K562 (cell line): Measurements from ENCODE around the gene ZW10. TPM values are rescaled to one million over a fixed set of nuclear protein-coding genes. Genes with fewer than 3 reads are reported as not detected.

Experiments used
- ATAC-seq: fragments of 200-7000 bp; cut with Tn5 transposase; 3 replicates; pipeline ENCODE4 v1.9.1; 2020; ENCODE audit warnings: moderate library complexity
- BruUV-seq: library from RNA; stranded (reverse); fragments of 400-500 nt; replicated peaks from 2 replicates; lab custom pipeline; 2021; lab: Mats Ljungman, UMichigan
- CTCF ChIA-PET: fragments of 300-600 bp; formaldehyde crosslinking; extraction: SDS; loops from one replicate; lab custom pipeline; 2021; ENCODE audit warnings: low intra/inter-chr PET ratio; lab: Yijun Ruan, JAX
- POLR2A ChIA-PET: fragments of 300-600, 350-650 bp; sonication (Branson Sonifier 250); formaldehyde crosslinking; extraction: SDS; loops from one replicate; lab custom pipeline; 2021; ENCODE audit warnings: antibody characterized with exemption, inconsistent platforms; lab: Yijun Ruan, JAX
- DNase-seq, 4 experiments: peaks; one replicate each; pipeline versions ENCODE4 v3.0.0 to v3.0.0-alpha.2; 2011 to 2018; ENCODE audit warnings: low spot score in 3 of 4, mixed read lengths in 3 of 4; ENCODE audit errors: extremely low read depth in 1 of 4
- FAIRE-seq: peaks from 2 replicates; lab custom pipeline; 2011; peaks lifted over from hg19 to GRCh38; lab: Jason Lieb, UNC
- H2AFZ ChIP-seq: 2 replicates; pipeline ENCODE4 v1.6.0; 2011; ENCODE audit warnings: low read depth, low read length, control low read depth, inconsistent platforms
- H3K27ac ChIP-seq: fragments of 200-600 bp; 3 replicates; pipeline ENCODE4 v1.8.0; 2011; ENCODE audit warnings: low read depth, mild to moderate bottlenecking, control low read depth, inconsistent platforms, low read length, moderate library complexity, mixed read lengths; ENCODE audit errors: extremely low read depth
- H3K27me3 ChIP-seq, 2 experiments: fragments of 300-600 bp in 1 of 2; 2 replicates in 1 of 2; 3 replicates in 1 of 2; pipeline versions ENCODE4 v1.6.0 to v1.8.0; 2011; ENCODE audit warnings: inconsistent platforms in 2 of 2, low read length in 2 of 2, mild to moderate bottlenecking in 1 of 2, mixed read lengths in 1 of 2, moderate library complexity in 1 of 2; ENCODE audit not compliant: control insufficient read depth in 2 of 2, insufficient read depth in 2 of 2
- H3K36me3 ChIP-seq: fragments of 300-600 bp; 3 replicates; pipeline ENCODE4 v1.8.0; 2011; ENCODE audit warnings: mild to moderate bottlenecking, low read length, inconsistent platforms; ENCODE audit not compliant: control insufficient read depth, insufficient read depth
- H3K4me1 ChIP-seq, 2 experiments: fragments of 200-600 bp in 1 of 2; replicated peaks in 1 of 2; 2 replicates in 1 of 2; 3 replicates in 1 of 2; pipeline versions ENCODE4 v1.5.1 to v1.8.0; 2011; ENCODE audit warnings: inconsistent platforms in 2 of 2, low read length in 2 of 2, mild to moderate bottlenecking in 1 of 2, mixed read lengths in 1 of 2, moderate library complexity in 1 of 2; ENCODE audit not compliant: control insufficient read depth in 2 of 2, insufficient read depth in 2 of 2
- H3K4me2 ChIP-seq: 2 replicates; pipeline ENCODE4 v1.6.1; 2011; ENCODE audit warnings: low read length, control low read depth, inconsistent platforms, mixed read lengths; ENCODE audit not compliant: insufficient read depth
- H3K4me3 ChIP-seq: fragments of 200-600 bp; sonication (generic), shearing (Covaris generic); 2 replicates; pipeline ENCODE4 v1.5.1; 2016; ENCODE audit warnings: control low read depth, inconsistent platforms
- H3K79me2 ChIP-seq: fragments of 200-600 bp; 3 replicates; pipeline ENCODE4 v1.8.0; 2011; ENCODE audit warnings: low read length, inconsistent platforms; ENCODE audit not compliant: control insufficient read depth, insufficient read depth
- H3K9ac ChIP-seq, 2 experiments: 2 replicates each; pipeline versions ENCODE4 v1.6.0 to v1.6.1; 2011; ENCODE audit warnings: low read depth in 2 of 2, low read length in 2 of 2, control low read depth in 1 of 2, inconsistent platforms in 1 of 2, mild to moderate bottlenecking in 1 of 2, mixed read lengths in 1 of 2; ENCODE audit not compliant: insufficient read depth in 1 of 2
- H3K9me1 ChIP-seq: one replicate; pipeline ENCODE4 v1.6.0; 2011; ENCODE audit warnings: inconsistent platforms, mild to moderate bottlenecking, low read length, moderate library complexity; ENCODE audit not compliant: control insufficient read depth, insufficient read depth
- H3K9me3 ChIP-seq: replicated peaks from 2 replicates; pipeline ENCODE4 v1.5.1; 2011; ENCODE audit warnings: low read depth, low read length, inconsistent platforms; ENCODE audit not compliant: control insufficient read depth, insufficient read depth
- H4K20me1 ChIP-seq: replicated peaks from 2 replicates; pipeline ENCODE4 v1.6.1; 2011; ENCODE audit warnings: low read length, inconsistent platforms, mixed read lengths; ENCODE audit not compliant: control insufficient read depth, insufficient read depth
- ZBTB40 ChIP-seq, 2 experiments: fragments of 450-650 bp in 1 of 2; sonication (generic) in 1 of 2; formaldehyde crosslinking in 1 of 2; IDR thresholded peaks; 2 replicates each; pipeline versions ENCODE4 v1.7.1 to v1.9.0; 2016 to 2022; ENCODE audit warnings: inconsistent platforms in 1 of 2, mild to moderate bottlenecking in 1 of 2, missing genetic modification reagents in 1 of 2
- WGBS: fragments of 100-300 bp; shearing (Covaris generic); methylation state at CpG from one replicate; pipeline ENCODE4 v1.1.6; 2016; ENCODE audit warnings: low coverage, mixed read lengths; ENCODE audit not compliant: insufficient coverage; ENCODE audit errors: missing lambda C conversion rate; 5-methylcytosine and 5-hydroxymethylcytosine counted together
- in situ Hi-C: fragments of 300-500 bp; cut with MboI; formaldehyde crosslinking; loops from 4 replicates; pipeline ENCODE4 v1.15.0; 2018; ENCODE audit warnings: inconsistent platforms, mixed read lengths
- intact Hi-C: fragments of 100-400 bp; cut with micrococcal nuclease; formaldehyde crosslinking; loops from 2 replicates; pipeline ENCODE4 v1.14.2; 2022
- polyA plus RNA-seq, 8 experiments: library from polyadenylated mRNA; depleted of rRNA in 4 of 8; stranded (reverse) in 5 of 8; unstranded in 3 of 8; fragments of >200 nt; fragmentation: Nextera tagmentation in 2 of 8; fragmentation: Illumina TruSeq in 1 of 8; extraction: Ambion mirVana in 2 of 8; extraction: Trizol in 1 of 8; gene quantifications; 2 replicates each; pipeline versions ENCODE4 v1.2.1 to v1.2.3, GENCODE V29; 2011 to 2014; ENCODE audit warnings: inconsistent platforms in 1 of 8, missing spikeins in 1 of 8
- total RNA-seq, 7 experiments: library from RNA; depleted of rRNA in 6 of 7; stranded (reverse); fragments of >200 nt in 6 of 7; fragmentation: Illumina TruSeq in 2 of 7; extraction: Trizol in 2 of 7; gene quantifications; 2 replicates each; pipeline versions ENCODE4 v1.2.1 to v1.2.3, GENCODE V29; 2011 to 2021; ENCODE audit warnings: low replicate concordance in 1 of 7
- TF ChIP-seq, protein P1 (sequence below): sonication (generic); formaldehyde crosslinking; IDR thresholded peaks from 2 replicates; pipeline ENCODE4 v1.8.0; 2023; ENCODE audit warnings: missing genetic modification reagents, mild to moderate bottlenecking, borderline replicate concordance

Gene ZW10
- total and polyA plus RNA-seq, 9 of the 15 experiments (the other 6 are each of a cell fraction or from before 2014, with no cell fraction given) = 9.4 to 37.7 (median 25.0) TPM

- in situ Hi-C loops (no loop called here), intact Hi-C loops (no loop called here)
- no TSS peak for BruUV-seq
- H3K4me3 ChIP-seq = no peak overlapping the region
- no peaks in the 10 kb centered on the region for H3K27me3 ChIP-seq
- DNase-seq (no peak), FAIRE-seq (no peak), ATAC-seq (no peak)
- no peaks in the 10 kb centered on the region for H3K79me2 ChIP-seq
- H3K9me3 ChIP-seq = no peaks in the 10 kb centered on the region
- H3K4me2 ChIP-seq = no peak overlapping the region
- no peak overlapping the region for H3K27ac ChIP-seq
- WGBS = 80% methylated on average over 1 of the region's 1 CpG
- H2AFZ ChIP-seq = no peak overlapping the region
- no peaks in the 10 kb centered on the region for H3K9me1 ChIP-seq
- TF ChIP-seq, protein P1, sequence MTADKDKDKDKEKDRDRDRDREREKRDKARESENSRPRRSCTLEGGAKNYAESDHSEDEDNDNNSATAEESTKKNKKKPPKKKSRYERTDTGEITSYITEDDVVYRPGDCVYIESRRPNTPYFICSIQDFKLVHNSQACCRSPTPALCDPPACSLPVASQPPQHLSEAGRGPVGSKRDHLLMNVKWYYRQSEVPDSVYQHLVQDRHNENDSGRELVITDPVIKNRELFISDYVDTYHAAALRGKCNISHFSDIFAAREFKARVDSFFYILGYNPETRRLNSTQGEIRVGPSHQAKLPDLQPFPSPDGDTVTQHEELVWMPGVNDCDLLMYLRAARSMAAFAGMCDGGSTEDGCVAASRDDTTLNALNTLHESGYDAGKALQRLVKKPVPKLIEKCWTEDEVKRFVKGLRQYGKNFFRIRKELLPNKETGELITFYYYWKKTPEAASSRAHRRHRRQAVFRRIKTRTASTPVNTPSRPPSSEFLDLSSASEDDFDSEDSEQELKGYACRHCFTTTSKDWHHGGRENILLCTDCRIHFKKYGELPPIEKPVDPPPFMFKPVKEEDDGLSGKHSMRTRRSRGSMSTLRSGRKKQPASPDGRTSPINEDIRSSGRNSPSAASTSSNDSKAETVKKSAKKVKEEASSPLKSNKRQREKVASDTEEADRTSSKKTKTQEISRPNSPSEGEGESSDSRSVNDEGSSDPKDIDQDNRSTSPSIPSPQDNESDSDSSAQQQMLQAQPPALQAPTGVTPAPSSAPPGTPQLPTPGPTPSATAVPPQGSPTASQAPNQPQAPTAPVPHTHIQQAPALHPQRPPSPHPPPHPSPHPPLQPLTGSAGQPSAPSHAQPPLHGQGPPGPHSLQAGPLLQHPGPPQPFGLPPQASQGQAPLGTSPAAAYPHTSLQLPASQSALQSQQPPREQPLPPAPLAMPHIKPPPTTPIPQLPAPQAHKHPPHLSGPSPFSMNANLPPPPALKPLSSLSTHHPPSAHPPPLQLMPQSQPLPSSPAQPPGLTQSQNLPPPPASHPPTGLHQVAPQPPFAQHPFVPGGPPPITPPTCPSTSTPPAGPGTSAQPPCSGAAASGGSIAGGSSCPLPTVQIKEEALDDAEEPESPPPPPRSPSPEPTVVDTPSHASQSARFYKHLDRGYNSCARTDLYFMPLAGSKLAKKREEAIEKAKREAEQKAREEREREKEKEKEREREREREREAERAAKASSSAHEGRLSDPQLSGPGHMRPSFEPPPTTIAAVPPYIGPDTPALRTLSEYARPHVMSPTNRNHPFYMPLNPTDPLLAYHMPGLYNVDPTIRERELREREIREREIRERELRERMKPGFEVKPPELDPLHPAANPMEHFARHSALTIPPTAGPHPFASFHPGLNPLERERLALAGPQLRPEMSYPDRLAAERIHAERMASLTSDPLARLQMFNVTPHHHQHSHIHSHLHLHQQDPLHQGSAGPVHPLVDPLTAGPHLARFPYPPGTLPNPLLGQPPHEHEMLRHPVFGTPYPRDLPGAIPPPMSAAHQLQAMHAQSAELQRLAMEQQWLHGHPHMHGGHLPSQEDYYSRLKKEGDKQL (CRISPR knock-in tag) = no peak
- peak; percentile 53; the same call in 1 of the 2 replicates for TF ChIP-seq ZBTB40 (IDR thresholded peaks at IDR 0.05)
- no peak for TF ChIP-seq ZBTB40 (CRISPR knock-in tag; IDR thresholded peaks at IDR 0.05)
- H3K36me3 ChIP-seq = no peaks in the 10 kb centered on the region
- CTCF ChIA-PET = no interaction called here
- no peaks in the 10 kb centered on the region for H4K20me1 ChIP-seq
- peaks cover 4 to 15% of the 10 kb centered on the region in 2 experiments; a peak in 4 of 5 replicates for H3K4me1 ChIP-seq
- POLR2A ChIA-PET = no interaction called here
- H3K9ac ChIP-seq = no peak overlapping the region
Measured at GRCh38 chr11:113701491-113701890, 72.0 kb downstream of the ZW10 start.
